ENCODE data around the gene GAD1. TPM values are rescaled to one million over a fixed set of nuclear protein-coding genes. Genes with fewer than 3 reads are reported as not detected.

Gene GAD1
- total and polyA plus RNA-seq, 7 donors: 0.06 TPM; not detected in 6

- ATAC-seq (no peak), DNase-seq (no peak)
- 47 to 61% (median 53%) methylated on average over 4 of the region's 4 CpGs for WGBS, 3 donors
- Histone ChIP-seq H3K36me3 (ENCODE audit: insufficient read depth in 1 of 2, low read depth in 1 of 2) (no peaks in the 10 kb centered on the region), H3K4me1 (no peaks in the 10 kb centered on the region), H3K4me3 (no peak overlapping the region), H3K27ac (no peak overlapping the region), H3K9me3 (no peaks in the 10 kb centered on the region), H3K27me3 (ENCODE audit: insufficient read depth in 3 of 3, low read length in 2 of 3) (peaks cover 0 to 12% (median 0%) of the 10 kb centered on the region in 3 donors)
- intact Hi-C loops (cut with DNase I): no loop called here
- TF ChIP-seq, protein P1, sequence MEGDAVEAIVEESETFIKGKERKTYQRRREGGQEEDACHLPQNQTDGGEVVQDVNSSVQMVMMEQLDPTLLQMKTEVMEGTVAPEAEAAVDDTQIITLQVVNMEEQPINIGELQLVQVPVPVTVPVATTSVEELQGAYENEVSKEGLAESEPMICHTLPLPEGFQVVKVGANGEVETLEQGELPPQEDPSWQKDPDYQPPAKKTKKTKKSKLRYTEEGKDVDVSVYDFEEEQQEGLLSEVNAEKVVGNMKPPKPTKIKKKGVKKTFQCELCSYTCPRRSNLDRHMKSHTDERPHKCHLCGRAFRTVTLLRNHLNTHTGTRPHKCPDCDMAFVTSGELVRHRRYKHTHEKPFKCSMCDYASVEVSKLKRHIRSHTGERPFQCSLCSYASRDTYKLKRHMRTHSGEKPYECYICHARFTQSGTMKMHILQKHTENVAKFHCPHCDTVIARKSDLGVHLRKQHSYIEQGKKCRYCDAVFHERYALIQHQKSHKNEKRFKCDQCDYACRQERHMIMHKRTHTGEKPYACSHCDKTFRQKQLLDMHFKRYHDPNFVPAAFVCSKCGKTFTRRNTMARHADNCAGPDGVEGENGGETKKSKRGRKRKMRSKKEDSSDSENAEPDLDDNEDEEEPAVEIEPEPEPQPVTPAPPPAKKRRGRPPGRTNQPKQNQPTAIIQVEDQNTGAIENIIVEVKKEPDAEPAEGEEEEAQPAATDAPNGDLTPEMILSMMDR (IDR thresholded peaks at IDR 0.05): no peak
These were observed 31.0 kb downstream of the GAD1 start for GRCh38 chr2:170847716-170848115.

DNA sequence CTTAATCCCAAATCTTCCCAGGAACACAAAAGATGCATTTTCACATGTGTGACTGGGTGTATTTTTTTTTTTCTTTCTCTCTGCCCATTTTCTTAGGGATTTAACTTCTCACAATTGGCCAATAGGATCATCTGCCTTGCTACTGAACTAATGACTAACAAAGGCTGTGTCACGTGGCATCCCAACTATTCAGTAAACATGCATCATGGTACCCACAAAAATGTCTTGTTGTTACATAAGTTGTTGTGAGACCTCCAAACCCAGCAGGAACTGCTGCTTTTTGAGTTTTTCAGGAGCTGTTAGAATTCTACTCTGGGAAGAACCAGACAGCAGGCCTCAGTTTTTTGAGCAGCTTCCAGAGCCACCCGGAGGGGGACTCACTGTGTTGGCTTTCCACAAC is 31.9 kb downstream of the GAD1 start:
- peaks cover 0 to 12% (median 0%) of the 10 kb centered on the region in 3 donors for H3K27me3 ChIP-seq (ENCODE audit: insufficient read depth in 3 of 3, low read length in 2 of 3)
- H3K4me1 ChIP-seq: no peaks in the 10 kb centered on the region
- H3K9me3 ChIP-seq: no peaks in the 10 kb centered on the region
- TF ChIP-seq, protein P1 (IDR thresholded peaks at IDR 0.05): no peak
- ATAC-seq (no peak), DNase-seq (no peak)
- intact Hi-C loops (cut with DNase I): no loop called here
- H3K4me3 ChIP-seq: no peak overlapping the region
- H3K36me3 ChIP-seq (ENCODE audit: insufficient read depth in 1 of 2, low read depth in 1 of 2): no peaks in the 10 kb centered on the region
- 61 to 77% (median 65%) methylated on average over 2 of the region's 2 CpGs for WGBS, 3 donors
- no peak overlapping the region for H3K27ac ChIP-seq

DNA sequence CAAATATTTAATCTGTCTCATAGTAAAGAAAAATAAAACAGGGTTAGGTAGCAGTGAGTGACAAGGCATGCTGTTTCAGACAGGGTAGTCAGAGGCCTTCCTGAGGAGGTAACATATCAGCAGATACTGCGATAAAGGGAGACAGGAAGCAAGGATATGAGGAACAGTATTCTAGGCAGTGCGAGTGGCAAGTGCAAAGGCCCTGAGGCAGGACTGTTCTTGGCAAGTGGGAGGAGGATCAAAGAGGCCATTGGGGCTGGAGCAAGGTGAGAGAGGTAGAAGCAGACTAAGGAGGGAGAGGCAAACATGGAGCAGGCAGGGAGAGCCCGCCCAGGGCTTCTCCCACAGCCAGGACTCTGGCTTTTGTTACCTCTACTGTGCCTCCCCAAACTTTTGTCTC is 33.6 kb downstream of the GAD1 start:
- Histone ChIP-seq H3K4me1 (no peaks in the 10 kb centered on the region), H3K4me3 (no peak overlapping the region), H3K27me3 (ENCODE audit: insufficient read depth in 3 of 3, low read length in 2 of 3) (peaks cover 0 to 4% (median 0%) of the 10 kb centered on the region in 3 donors), H3K36me3 (ENCODE audit: insufficient read depth in 1 of 2, low read depth in 1 of 2) (no peaks in the 10 kb centered on the region), H3K27ac (no peak overlapping the region), H3K9me3 (no peaks in the 10 kb centered on the region)
- WGBS, 3 donors: 95 to 97% (median 96%) methylated on average over 3 of the region's 3 CpGs
- TF ChIP-seq, protein P1 (IDR thresholded peaks at IDR 0.05): no peak
- no peak for ATAC-seq
- DNase-seq: no peak
- intact Hi-C loops (cut with DNase I): no loop called here

GRCh38 chr2:170851635-170852034 is 34.9 kb downstream of the GAD1 start:
- intact Hi-C loops (cut with DNase I): no loop called here

GRCh38 chr2:170856066-170856465 is 39.4 kb downstream of the GAD1 start:
- Histone ChIP-seq H3K27me3 (ENCODE audit: insufficient read depth in 3 of 3, low read length in 2 of 3) (no peaks in the 10 kb centered on the region), H3K36me3 (ENCODE audit: insufficient read depth in 1 of 2, low read depth in 1 of 2) (no peaks in the 10 kb centered on the region), H3K27ac (no peak overlapping the region), H3K9me3 (no peaks in the 10 kb centered on the region), H3K4me1 (no peaks in the 10 kb centered on the region), H3K4me3 (no peak overlapping the region)
- intact Hi-C loops (cut with DNase I): no loop called here
- WGBS, 3 donors: 86 to 96% (median 95%) methylated on average over 1 of the region's 1 CpG
- ATAC-seq (no peak), DNase-seq (no peak)
- TF ChIP-seq, protein P1 (IDR thresholded peaks at IDR 0.05): no peak

More at GRCh38 chr2:170851635-170852034, 34.9 kb downstream of the GAD1 start:
- Histone ChIP-seq H3K4me1 (no peaks in the 10 kb centered on the region), H3K36me3 (ENCODE audit: insufficient read depth in 1 of 2, low read depth in 1 of 2) (no peaks in the 10 kb centered on the region), H3K27ac (no peak overlapping the region), H3K9me3 (no peaks in the 10 kb centered on the region), H3K27me3 (ENCODE audit: insufficient read depth in 3 of 3, low read length in 2 of 3) (no peaks in the 10 kb centered on the region), H3K4me3 (no peak overlapping the region)
- DNase-seq (no peak), ATAC-seq (no peak)
- 72 to 94% (median 83%) methylated on average over 1 of the region's 1 CpG for WGBS, 3 donors
- TF ChIP-seq, protein P1 (IDR thresholded peaks at IDR 0.05): no peak
